ENCODE data around the gene ZNF385C. TPM values are rescaled to one million over a fixed set of nuclear protein-coding genes. Genes with fewer than 3 reads are reported as not detected.

ZNF385C gene
- total RNA-seq, 6 donors from 2014 or later: 0.30 to 2.1 (median 0.44) TPM

- H3K9me3 ChIP-seq: no peaks in the 10 kb centered on the region
- 0 to 2% methylated on average over 9 to 10 of the region's 10 CpGs for WGBS, 2 donors
- ATAC-seq (ENCODE audit: low FRiP score in 2 of 2): peak; percentile 90 to 93
- peaks cover 17 to 34% (median 23%) of the 10 kb centered on the region in 4 donors for H3K4me1 ChIP-seq
- TF ChIP-seq POLR2AphosphoS5 (IDR thresholded peaks at IDR 0.05) (peak; percentile 74 to 82), CTCF (IDR thresholded peaks at IDR 0.05) (no peak), POLR2A (IDR thresholded peaks at IDR 0.05) (peak in 2 of 4 donors; percentile 25 to 76), EP300 (IDR thresholded peaks at IDR 0.05) (no peak)
- peaks cover 0 to 37% (median 12%) of the 10 kb centered on the region in 4 donors for H3K36me3 ChIP-seq
- peak within 1 kb of the TSS; percentile 93 to 97 (median 94) for H3K27ac ChIP-seq
- H3K4me3 ChIP-seq: peak within 1 kb of the TSS; percentile 54 to 75 (median 62)
- H3K27me3 ChIP-seq: no peaks in the 10 kb centered on the region
- peak; percentile 86 to 89 for DNase-seq
Observed at GRCh38 chr17:42112552-42113176, 14.4 kb upstream of the ZNF385C start, which contains the start of gene DHX58. Gene DHX58 (minus strand): TSS chr17:42112714. CDS start chr17:42111892, 822 bp downstream.

DNA sequence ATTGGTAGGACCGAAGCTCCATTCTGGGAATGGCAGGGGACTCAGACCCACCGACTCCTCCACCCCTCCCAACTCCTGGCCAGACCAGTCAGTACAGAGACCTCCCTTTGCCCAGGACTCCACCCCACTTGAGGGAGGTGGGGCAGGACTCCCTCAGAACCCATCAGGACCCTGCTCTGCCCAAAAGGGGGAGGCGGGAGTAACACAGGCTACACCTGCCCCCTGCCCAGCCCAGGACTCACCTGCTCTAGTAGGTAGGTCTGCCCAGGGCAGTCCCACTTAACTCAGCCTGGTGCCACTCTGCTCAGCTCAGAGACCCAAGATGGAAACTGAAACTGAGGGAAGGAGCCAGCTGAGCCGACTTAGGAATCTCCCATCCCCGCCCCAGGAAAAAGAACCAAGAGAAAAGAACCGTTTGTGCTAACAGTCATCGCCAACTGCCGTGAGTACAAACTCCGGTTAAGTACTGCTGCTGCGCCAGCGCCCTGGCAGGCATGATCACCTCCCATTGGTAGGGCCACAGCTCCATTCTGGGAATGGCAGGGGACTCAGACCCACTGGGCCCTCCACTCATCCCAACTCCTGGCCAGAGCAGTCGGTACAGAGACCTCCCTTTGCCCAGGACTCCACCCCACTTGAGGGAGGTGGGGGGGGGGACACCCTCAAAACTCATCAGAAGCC lies 13.7 kb upstream of the ZNF385C start:
- peak overlapping the region; percentile 54 to 75 (median 62) for H3K4me3 ChIP-seq
- WGBS, 2 donors: 6% methylated on average over 11 of the region's 12 CpGs; no CpG with 5 or more reads in 1 of the 2 donors
- peak; percentile 58 to 65 for ATAC-seq (ENCODE audit: low FRiP score in 2 of 2)
- H3K9me3 ChIP-seq: no peaks in the 10 kb centered on the region
- DNase-seq: peak in 1 of 2 donors; percentile 42
- H3K4me1 ChIP-seq: peaks cover 17 to 39% (median 25%) of the 10 kb centered on the region in 4 donors
- TF ChIP-seq CTCF (IDR thresholded peaks at IDR 0.05) (no peak), POLR2A (IDR thresholded peaks at IDR 0.05) (no peak), EP300 (IDR thresholded peaks at IDR 0.05) (no peak), POLR2AphosphoS5 (IDR thresholded peaks at IDR 0.05) (no peak)
- no peaks in the 10 kb centered on the region for H3K27me3 ChIP-seq
- H3K27ac ChIP-seq: peak overlapping the region; percentile 93 to 97 (median 94)
- H3K36me3 ChIP-seq: peaks cover 0 to 30% (median 10%) of the 10 kb centered on the region in 4 donors

DNA sequence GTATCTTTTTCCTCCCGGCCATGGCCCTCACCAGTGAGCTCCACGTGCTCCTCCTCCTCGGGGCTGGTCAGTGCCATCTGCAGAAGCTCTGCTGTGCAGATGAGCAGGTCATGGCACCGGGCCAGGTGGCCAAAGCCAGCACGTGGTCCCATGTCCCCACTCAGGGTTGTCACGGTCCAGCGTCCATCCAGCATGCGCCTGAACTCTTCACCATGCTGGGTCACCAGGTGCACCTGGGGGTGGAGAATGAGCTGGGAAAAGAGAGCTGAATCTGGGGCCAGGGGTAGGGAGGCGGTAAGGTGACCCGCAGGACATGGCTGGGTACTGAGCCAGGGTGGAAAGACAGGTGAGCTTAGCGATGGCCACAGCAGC lies 13.0 kb upstream of the ZNF385C start:
- no peak for TF ChIP-seq POLR2AphosphoS5 (IDR thresholded peaks at IDR 0.05)
- no peak for TF ChIP-seq CTCF (IDR thresholded peaks at IDR 0.05)
- TF ChIP-seq EP300 (IDR thresholded peaks at IDR 0.05): no peak
- no peak for TF ChIP-seq POLR2A (IDR thresholded peaks at IDR 0.05)
- H3K27ac ChIP-seq: peak overlapping the region; percentile 93 to 97 (median 94)
- ATAC-seq (ENCODE audit: low FRiP score in 2 of 2) (no peak), DNase-seq (no peak)
- no peaks in the 10 kb centered on the region for H3K9me3 ChIP-seq
- 92 to 94% methylated on average over 3 to 11 of the region's 11 CpGs for WGBS, 2 donors
- peak overlapping the region in 3 of 4 donors; percentile 57 to 75 (median 68) for H3K4me3 ChIP-seq
- H3K27me3 ChIP-seq: no peaks in the 10 kb centered on the region
- H3K36me3 ChIP-seq: peaks cover 0 to 28% (median 10%) of the 10 kb centered on the region in 4 donors
- H3K4me1 ChIP-seq: peaks cover 17 to 33% (median 25%) of the 10 kb centered on the region in 4 donors

- no peak for DNase-seq
- Histone ChIP-seq H3K4me3 (no peak overlapping the region), H3K27ac (peak overlapping the region in 2 of 4 donors; percentile 93 to 94), H3K4me1 (peaks cover 17 to 33% (median 25%) of the 10 kb centered on the region in 4 donors), H3K27me3 (no peaks in the 10 kb centered on the region), H3K9me3 (no peaks in the 10 kb centered on the region), H3K36me3 (peaks cover 0 to 30% (median 11%) of the 10 kb centered on the region in 4 donors)
- no peak for ATAC-seq (ENCODE audit: low FRiP score in 2 of 2)
- 90 to 92% methylated on average over 11 to 18 of the region's 18 CpGs for WGBS, 2 donors
- TF ChIP-seq POLR2AphosphoS5 (IDR thresholded peaks at IDR 0.05): no peak
- no peak for TF ChIP-seq CTCF (IDR thresholded peaks at IDR 0.05)
- TF ChIP-seq EP300 (IDR thresholded peaks at IDR 0.05): no peak
Observed at GRCh38 chr17:42110301-42111264, 12.3 kb upstream of the ZNF385C start.
